Panc1 (cell line): Measurements from ENCODE around the gene DYNLT1. TPM values are rescaled to one million over a fixed set of nuclear protein-coding genes. Genes with fewer than 3 reads are reported as not detected.

Source experiments
- ATAC-seq: fragments of 200-7000 bp; cut with Tn5 transposase; 2 replicates; pipeline ENCODE4 v1.9.1; 2020; ENCODE audit warnings: mild to moderate bottlenecking, moderate library complexity
- BruUV-seq: library from RNA; stranded (reverse); fragments of 400-500 nt; replicated peaks from 2 replicates; lab custom pipeline; 2021; lab: Mats Ljungman, UMichigan
- CTCF ChIA-PET: fragments of 300-600 bp; sonication (Branson Sonifier 250); formaldehyde crosslinking; loops from one replicate; lab custom pipeline; 2022; ENCODE audit warnings: antibody characterized with exemption; lab: Charles Lee
- POLR2A ChIA-PET: fragments of 300-600 bp; sonication (Branson Sonifier 250); formaldehyde crosslinking; loops from one replicate; lab custom pipeline; 2022; ENCODE audit warnings: antibody characterized with exemption; lab: Charles Lee
- DNase-seq: peaks from one replicate; pipeline ENCODE4 v3.0.0-alpha.2; 2010; ENCODE audit warnings: low read depth, low spot score
- H3K27ac ChIP-seq: 2 replicates; pipeline ENCODE4 v1.5.1; 2011; ENCODE audit warnings: mild to moderate bottlenecking, low read length, inconsistent platforms
- H3K27me3 ChIP-seq: fragments of 200-500 bp; sonication (Bioruptor generic); 2 replicates; pipeline ENCODE4 v1.6.0; 2014; ENCODE audit warnings: low read length, inconsistent platforms; ENCODE audit not compliant: control insufficient read depth, insufficient read depth
- H3K36me3 ChIP-seq: fragments of 200-500 bp; sonication (Bioruptor generic); 2 replicates; pipeline ENCODE4 v1.5.1; 2014; ENCODE audit warnings: inconsistent platforms, mild to moderate bottlenecking, low read length, moderate library complexity; ENCODE audit not compliant: control insufficient read depth, insufficient read depth
- H3K4me1 ChIP-seq: 2 replicates; pipeline ENCODE4 v1.5.1; 2011; ENCODE audit warnings: inconsistent platforms, mild to moderate bottlenecking, low read length, moderate library complexity; ENCODE audit not compliant: control insufficient read depth, insufficient read depth
- H3K4me3 ChIP-seq, 2 experiments: 2 replicates each; pipeline ENCODE4 v1.5.1; 2011 to 2012; ENCODE audit warnings: low read depth in 2 of 2, low read length in 2 of 2, mild to moderate bottlenecking in 2 of 2, inconsistent platforms in 1 of 2, moderate library complexity in 1 of 2
- H3K9me3 ChIP-seq: fragments of 200-500 bp; sonication (Bioruptor generic); 2 replicates; pipeline ENCODE4 v1.5.1; 2014; ENCODE audit warnings: low read depth, mild to moderate bottlenecking, inconsistent platforms, low read length, moderate library complexity; ENCODE audit not compliant: control insufficient read depth, insufficient read depth
- CTCF ChIP-seq: fragments of 450-650 bp; IDR thresholded peaks from 2 replicates; pipeline ENCODE4 v1.5.1; 2017; ENCODE audit warnings: mild to moderate bottlenecking
- POLR2AphosphoS5 ChIP-seq: IDR thresholded peaks from 2 replicates; pipeline ENCODE4 v1.6.1; 2012; ENCODE audit warnings: mild to moderate bottlenecking, low read depth, low read length, moderate library complexity
- REST ChIP-seq, 2 experiments: IDR thresholded peaks; 2 replicates each; pipeline ENCODE4 v1.6.1; 2011 to 2012; ENCODE audit warnings: low read depth in 2 of 2, control low read depth in 1 of 2, low read length in 1 of 2, mild to moderate bottlenecking in 1 of 2, moderate library complexity in 1 of 2; ENCODE audit not compliant: insufficient read depth in 1 of 2
- SIN3A ChIP-seq: IDR thresholded peaks from 2 replicates; pipeline ENCODE4 v1.6.1; 2012; ENCODE audit warnings: low read depth, mild to moderate bottlenecking, low read length, moderate library complexity, borderline replicate concordance; ENCODE audit not compliant: insufficient read depth
- in situ Hi-C: cut with HindIII; loops from 2 replicates; pipeline ENCODE4 v1.10.0; 2016; ENCODE audit warnings: low sequenced_read_pairs, low pct_unique_long_range_greater_than_20kb
- intact Hi-C: fragments of 100-400 bp; cut with micrococcal nuclease; formaldehyde crosslinking; loops from one replicate; pipeline ENCODE4 v1.10.0; 2022; ENCODE audit not compliant: unreplicated experiment
- total RNA-seq: library from RNA; stranded (reverse); gene quantifications from one replicate; pipeline ENCODE4 v1.2.1, GENCODE V29; 2021; ENCODE audit not compliant: unreplicated experiment

DYNLT1 gene
- total RNA-seq, 1 experiment from 2014 or later: 137 TPM

GRCh38 chr6:158605266-158605878, 39.2 kb downstream of the DYNLT1 start:
- peaks cover 20% of the 10 kb centered on the region for H3K36me3 ChIP-seq
- H3K9me3 ChIP-seq: no peaks in the 10 kb centered on the region
- peak; percentile 53 for DNase-seq
- ChIA-PET POLR2A (interaction anchor here (0.7 kb wide), 1 partner anchor 16 kb away, joined by 8 read pairs; no protein-coding TSS in a partner anchor), CTCF (interaction anchor here (0.6 to 2.4 kb wide), 6 partner anchors 17 to 519 kb away, joined by 3 to 29 read pairs (median 6); no protein-coding TSS in a partner anchor)
- ATAC-seq: peak; percentile 88
- TF ChIP-seq REST (IDR thresholded peaks at IDR 0.05; ENCODE audit: insufficient read depth in 1 of 2, low read depth in 2 of 2, low read length in 1 of 2) (no peak), CTCF (peak; percentile 84)
- BruUV-seq: no TSS peak
- H3K4me3 ChIP-seq: no peak overlapping the region
- H3K27ac ChIP-seq: no peak overlapping the region
- in situ Hi-C loops (no loop called here), intact Hi-C loops (no loop called here)
- no peaks in the 10 kb centered on the region for H3K4me1 ChIP-seq
- H3K27me3 ChIP-seq: no peaks in the 10 kb centered on the region

GRCh38 chr6:158604048-158604406, 40.5 kb downstream of the DYNLT1 start:
- CTCF ChIA-PET: no interaction called here
- DNase-seq (no peak), ATAC-seq (no peak)
- BruUV-seq: no TSS peak
- no peaks in the 10 kb centered on the region for H3K27me3 ChIP-seq
- no peaks in the 10 kb centered on the region for H3K4me1 ChIP-seq
- no peak overlapping the region for H3K4me3 ChIP-seq
- no peak overlapping the region for H3K27ac ChIP-seq
- POLR2A ChIA-PET: no interaction called here
- in situ Hi-C loops (no loop called here), intact Hi-C loops (no loop called here)
- TF ChIP-seq POLR2AphosphoS5: no peak
- no peak for TF ChIP-seq REST (IDR thresholded peaks at IDR 0.05; ENCODE audit: insufficient read depth in 1 of 2, low read depth in 2 of 2, low read length in 1 of 2)
- TF ChIP-seq CTCF: no peak
- no peak for TF ChIP-seq SIN3A
- peaks cover 9% of the 10 kb centered on the region for H3K36me3 ChIP-seq
- H3K9me3 ChIP-seq: no peaks in the 10 kb centered on the region
